WTC11 (cell line): ENCODE data around the gene QKI. TPM values are rescaled to one million over a fixed set of nuclear protein-coding genes. Genes with fewer than 3 reads are reported as not detected.

Experiments
- ATAC-seq: fragments of 200-7000 bp; cut with Tn5 transposase; 2 replicates; pipeline ENCODE4 v1.10.0; 2021; ENCODE audit warnings: mild to moderate bottlenecking, moderate library complexity
- CTCF ChIA-PET: fragments of 300-600 bp; sonication (Branson Sonifier 250); formaldehyde crosslinking; loops from one replicate; lab custom pipeline; 2021; ENCODE audit warnings: antibody characterized with exemption; lab: Charles Lee
- POLR2A ChIA-PET: fragments of 350-600 bp; sonication (Branson Sonifier 250); formaldehyde crosslinking; loops from one replicate; lab custom pipeline; 2021; ENCODE audit warnings: antibody characterized with exemption; lab: Charles Lee
- DNase-seq: peaks from one replicate; pipeline ENCODE4 v3.0.0; 2021; ENCODE audit warnings: low spot score
- H3K27ac Mint-ChIP-seq: 2 replicates; pipeline ENCODE4 v1.8.0; 2021; ENCODE audit warnings: mixed read lengths
- H3K27me3 Mint-ChIP-seq: 2 replicates; pipeline ENCODE4 v1.8.0; 2021; ENCODE audit warnings: low read depth, mild to moderate bottlenecking, moderate library complexity, mixed read lengths
- H3K36me3 Mint-ChIP-seq: 2 replicates; pipeline ENCODE4 v1.8.0; 2021; ENCODE audit warnings: mixed read lengths
- H3K4me1 Mint-ChIP-seq: 2 replicates; pipeline ENCODE4 v1.8.0; 2022; ENCODE audit warnings: mixed read lengths
- H3K4me3 Mint-ChIP-seq: 2 replicates; pipeline ENCODE4 v1.8.0; 2021; ENCODE audit warnings: mild to moderate bottlenecking, moderate library complexity, mixed read lengths
- H3K9me3 Mint-ChIP-seq: 2 replicates; pipeline ENCODE4 v1.8.0; 2021; ENCODE audit warnings: mixed read lengths
- CREM ChIP-seq: sonication (generic); formaldehyde crosslinking; IDR thresholded peaks from 2 replicates; pipeline ENCODE4 v1.8.1; 2022; ENCODE audit warnings: mild to moderate bottlenecking, missing genetic modification reagents, moderate library complexity
- IRF2 ChIP-seq: sonication (generic); formaldehyde crosslinking; IDR thresholded peaks from 2 replicates; pipeline ENCODE4 v1.8.0; 2022; ENCODE audit warnings: low read depth, missing genetic modification reagents, borderline replicate concordance
- KAT7 ChIP-seq: sonication (generic); formaldehyde crosslinking; IDR thresholded peaks from 2 replicates; pipeline ENCODE4 v1.8.1; 2023; ENCODE audit warnings: missing genetic modification reagents, mild to moderate bottlenecking, borderline replicate concordance
- NFE2L1 ChIP-seq: sonication (generic); formaldehyde crosslinking; IDR thresholded peaks from 2 replicates; pipeline ENCODE4 v1.8.1; 2023; ENCODE audit warnings: missing genetic modification reagents
- NFYB ChIP-seq: sonication (generic); formaldehyde crosslinking; conservative IDR thresholded peaks from 2 replicates; pipeline ENCODE4 v1.8.0; 2022; ENCODE audit warnings: low read depth, missing genetic modification reagents
- NR1H2 ChIP-seq: sonication (generic); formaldehyde crosslinking; IDR thresholded peaks from 2 replicates; pipeline ENCODE4 v1.9.0; 2021; ENCODE audit warnings: mild to moderate bottlenecking, moderate library complexity, missing genetic modification reagents
- NR3C1 ChIP-seq: sonication (generic); formaldehyde crosslinking; conservative IDR thresholded peaks from 2 replicates; pipeline ENCODE4 v1.8.1; 2023; ENCODE audit warnings: low read depth, mild to moderate bottlenecking, missing genetic modification reagents
- OVOL2 ChIP-seq: fragments of 250-450 bp; sonication (Bioruptor Pico); IDR thresholded peaks from 2 replicates; pipeline ENCODE4 v1.9.0; 2021; ENCODE audit warnings: mild to moderate bottlenecking, borderline replicate concordance
- PRRX2 ChIP-seq: fragments of 250-450 bp; sonication (Bioruptor Pico); IDR thresholded peaks from 2 replicates; pipeline ENCODE4 v1.8.0; 2021; ENCODE audit warnings: mild to moderate bottlenecking
- SOX15 ChIP-seq: fragments of 250-450 bp; sonication (Bioruptor Pico); IDR thresholded peaks from 2 replicates; pipeline ENCODE4 v1.9.0; 2021; ENCODE audit warnings: mild to moderate bottlenecking
- TEAD1 ChIP-seq: sonication (generic); formaldehyde crosslinking; IDR thresholded peaks from 2 replicates; pipeline ENCODE4 v1.8.0; 2022; ENCODE audit warnings: mild to moderate bottlenecking, missing genetic modification reagents
- ZNF232 ChIP-seq: sonication (generic); formaldehyde crosslinking; IDR thresholded peaks from 2 replicates; pipeline ENCODE4 v1.8.0; 2022; ENCODE audit warnings: mild to moderate bottlenecking, missing genetic modification reagents
- ZNF423 ChIP-seq: fragments of 250-450 bp; sonication (Bioruptor Pico); IDR thresholded peaks from 2 replicates; pipeline ENCODE4 v2.1.2; 2022; ENCODE audit warnings: mild to moderate bottlenecking, moderate library complexity
- total RNA-seq: library from RNA; stranded (reverse); gene quantifications from 3 replicates; pipeline ENCODE4 v1.2.3, GENCODE V29; 2021
- TF ChIP-seq, protein P1 (sequence below): sonication (generic); formaldehyde crosslinking; IDR thresholded peaks from 2 replicates; pipeline ENCODE4 v1.8.0; 2022; ENCODE audit warnings: mild to moderate bottlenecking, missing genetic modification reagents
- TF ChIP-seq, protein P2 (sequence below): fragments of 250-450 bp; sonication (Bioruptor Pico); IDR thresholded peaks from 2 replicates; pipeline ENCODE4 v1.8.0; 2021; ENCODE audit warnings: mild to moderate bottlenecking
- TF ChIP-seq, protein P3 (sequence below): sonication (generic); formaldehyde crosslinking; IDR thresholded peaks from 2 replicates; pipeline ENCODE4 v1.8.1; 2023; ENCODE audit warnings: mild to moderate bottlenecking, missing genetic modification reagents, moderate library complexity
- TF ChIP-seq, protein P4 (sequence below): fragments of 250-450 bp; sonication (Bioruptor Pico); IDR thresholded peaks from 2 replicates; pipeline ENCODE4 v1.9.0; 2021; ENCODE audit warnings: mild to moderate bottlenecking
- TF ChIP-seq, protein P5 (sequence below): sonication (generic); formaldehyde crosslinking; conservative IDR thresholded peaks from 2 replicates; pipeline ENCODE4 v1.8.1; 2022; ENCODE audit warnings: mild to moderate bottlenecking, missing genetic modification reagents
- TF ChIP-seq, protein P6 (sequence below): sonication (generic); formaldehyde crosslinking; IDR thresholded peaks from 2 replicates; pipeline ENCODE4 v1.8.0; 2023; ENCODE audit warnings: mild to moderate bottlenecking, missing genetic modification reagents

Gene QKI
- total RNA-seq, 1 experiment from 2014 or later: 145 TPM

DNA sequence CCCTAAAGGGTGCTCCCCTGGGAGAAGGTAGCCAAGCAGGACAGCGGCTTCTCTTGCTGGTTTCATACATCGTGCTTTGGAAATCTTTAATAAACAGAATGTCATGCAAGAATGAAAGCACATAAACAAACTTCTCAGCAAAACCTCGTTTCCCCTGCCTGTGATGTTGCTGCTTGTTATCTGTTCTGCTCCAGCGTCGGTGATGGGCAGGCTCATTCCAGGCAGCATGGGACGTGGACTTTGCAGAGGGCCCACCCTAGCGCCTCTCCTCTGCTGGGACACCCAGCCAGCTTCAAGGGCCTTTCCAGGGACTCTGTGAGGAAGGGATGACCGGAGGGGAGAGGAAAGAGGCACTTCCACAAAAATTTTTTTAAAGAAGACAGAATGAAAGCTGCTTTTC lies 197.7 kb downstream of the QKI start (continued):
- TF ChIP-seq TEAD1 (CRISPR knock-in tag): no peak
- no peak for TF ChIP-seq IRF2 (CRISPR knock-in tag)
- TF ChIP-seq KAT7: no peak
- TF ChIP-seq, protein P1, sequence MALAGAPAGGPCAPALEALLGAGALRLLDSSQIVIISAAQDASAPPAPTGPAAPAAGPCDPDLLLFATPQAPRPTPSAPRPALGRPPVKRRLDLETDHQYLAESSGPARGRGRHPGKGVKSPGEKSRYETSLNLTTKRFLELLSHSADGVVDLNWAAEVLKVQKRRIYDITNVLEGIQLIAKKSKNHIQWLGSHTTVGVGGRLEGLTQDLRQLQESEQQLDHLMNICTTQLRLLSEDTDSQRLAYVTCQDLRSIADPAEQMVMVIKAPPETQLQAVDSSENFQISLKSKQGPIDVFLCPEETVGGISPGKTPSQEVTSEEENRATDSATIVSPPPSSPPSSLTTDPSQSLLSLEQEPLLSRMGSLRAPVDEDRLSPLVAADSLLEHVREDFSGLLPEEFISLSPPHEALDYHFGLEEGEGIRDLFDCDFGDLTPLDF: no peak
- TF ChIP-seq NFE2L1 (CRISPR knock-in tag): no peak

DNA sequence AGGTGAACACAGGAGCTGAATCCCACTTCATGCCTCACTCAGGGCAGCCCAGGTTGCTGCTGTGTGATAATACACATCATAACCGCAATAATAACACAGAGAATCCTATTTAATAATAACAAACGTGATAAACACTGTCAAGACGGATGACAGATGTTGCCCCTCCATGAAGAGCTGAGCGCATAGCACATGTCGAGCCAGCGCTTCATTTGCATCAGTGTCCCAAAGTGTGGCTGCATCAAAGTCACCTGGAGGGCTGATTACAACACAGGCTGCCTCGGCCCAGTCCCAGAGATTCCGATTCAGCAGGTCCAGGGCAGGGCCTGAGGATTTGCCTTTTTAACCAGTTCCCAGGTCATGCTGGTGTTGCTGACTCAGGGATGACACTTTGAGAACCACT lies 198.5 kb downstream of the QKI start:
- H3K36me3 Mint-ChIP-seq: no peaks in the 10 kb centered on the region
- no peak overlapping the region for H3K4me3 Mint-ChIP-seq
- DNase-seq (no peak), ATAC-seq (no peak)
- POLR2A ChIA-PET: interaction anchor here (0.5 kb wide), 1 partner anchor 132 kb away, joined by 7 read pairs; no protein-coding TSS in a partner anchor
- no peak overlapping the region for H3K27ac Mint-ChIP-seq
- no peaks in the 10 kb centered on the region for H3K27me3 Mint-ChIP-seq
- H3K9me3 Mint-ChIP-seq: no peaks in the 10 kb centered on the region
- H3K4me1 Mint-ChIP-seq: peaks cover 14% of the 10 kb centered on the region
- CTCF ChIA-PET: no interaction called here
- TF ChIP-seq, protein P2, sequence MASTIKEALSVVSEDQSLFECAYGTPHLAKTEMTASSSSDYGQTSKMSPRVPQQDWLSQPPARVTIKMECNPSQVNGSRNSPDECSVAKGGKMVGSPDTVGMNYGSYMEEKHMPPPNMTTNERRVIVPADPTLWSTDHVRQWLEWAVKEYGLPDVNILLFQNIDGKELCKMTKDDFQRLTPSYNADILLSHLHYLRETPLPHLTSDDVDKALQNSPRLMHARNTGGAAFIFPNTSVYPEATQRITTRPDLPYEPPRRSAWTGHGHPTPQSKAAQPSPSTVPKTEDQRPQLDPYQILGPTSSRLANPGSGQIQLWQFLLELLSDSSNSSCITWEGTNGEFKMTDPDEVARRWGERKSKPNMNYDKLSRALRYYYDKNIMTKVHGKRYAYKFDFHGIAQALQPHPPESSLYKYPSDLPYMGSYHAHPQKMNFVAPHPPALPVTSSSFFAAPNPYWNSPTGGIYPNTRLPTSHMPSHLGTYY (CRISPR knock-in tag): no peak
- TF ChIP-seq ZNF232 (CRISPR knock-in tag) (no peak), PRRX2 (no peak)

DNA sequence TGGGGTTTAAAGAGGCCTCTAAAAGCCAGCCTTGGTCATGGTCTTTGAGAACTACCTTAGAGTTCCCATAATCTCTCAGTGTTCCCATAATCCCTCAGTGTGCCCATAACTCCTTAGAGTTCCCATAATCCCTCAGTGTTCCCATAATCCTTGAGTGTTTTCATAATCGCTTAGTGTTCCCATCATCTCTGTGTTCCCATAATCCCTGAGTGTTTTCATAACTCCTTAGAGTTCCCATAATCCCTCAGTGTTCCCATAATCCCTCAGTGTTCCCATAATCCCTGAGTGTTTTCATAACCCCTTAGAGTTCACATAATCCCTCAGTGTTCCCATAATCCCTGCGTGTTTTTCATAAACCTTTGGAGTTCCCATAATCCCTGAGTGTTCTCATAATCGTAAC lies 199.2 kb downstream of the QKI start:
- H3K27me3 Mint-ChIP-seq: no peaks in the 10 kb centered on the region
- no peaks in the 10 kb centered on the region for H3K36me3 Mint-ChIP-seq
- TF ChIP-seq NR3C1 (CRISPR knock-in tag) (no peak), NFE2L1 (CRISPR knock-in tag) (no peak), OVOL2 (no peak), CREM (CRISPR knock-in tag) (no peak), NR1H2 (CRISPR knock-in tag) (no peak), NFYB (CRISPR knock-in tag) (no peak), ZNF423 (CRISPR knock-in tag) (no peak), TEAD1 (CRISPR knock-in tag) (no peak), SOX15 (no peak)
- TF ChIP-seq, protein P3, sequence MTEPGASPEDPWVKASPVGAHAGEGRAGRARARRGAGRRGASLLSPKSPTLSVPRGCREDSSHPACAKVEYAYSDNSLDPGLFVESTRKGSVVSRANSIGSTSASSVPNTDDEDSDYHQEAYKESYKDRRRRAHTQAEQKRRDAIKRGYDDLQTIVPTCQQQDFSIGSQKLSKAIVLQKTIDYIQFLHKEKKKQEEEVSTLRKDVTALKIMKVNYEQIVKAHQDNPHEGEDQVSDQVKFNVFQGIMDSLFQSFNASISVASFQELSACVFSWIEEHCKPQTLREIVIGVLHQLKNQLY (CRISPR knock-in tag): no peak
- TF ChIP-seq, protein P4, sequence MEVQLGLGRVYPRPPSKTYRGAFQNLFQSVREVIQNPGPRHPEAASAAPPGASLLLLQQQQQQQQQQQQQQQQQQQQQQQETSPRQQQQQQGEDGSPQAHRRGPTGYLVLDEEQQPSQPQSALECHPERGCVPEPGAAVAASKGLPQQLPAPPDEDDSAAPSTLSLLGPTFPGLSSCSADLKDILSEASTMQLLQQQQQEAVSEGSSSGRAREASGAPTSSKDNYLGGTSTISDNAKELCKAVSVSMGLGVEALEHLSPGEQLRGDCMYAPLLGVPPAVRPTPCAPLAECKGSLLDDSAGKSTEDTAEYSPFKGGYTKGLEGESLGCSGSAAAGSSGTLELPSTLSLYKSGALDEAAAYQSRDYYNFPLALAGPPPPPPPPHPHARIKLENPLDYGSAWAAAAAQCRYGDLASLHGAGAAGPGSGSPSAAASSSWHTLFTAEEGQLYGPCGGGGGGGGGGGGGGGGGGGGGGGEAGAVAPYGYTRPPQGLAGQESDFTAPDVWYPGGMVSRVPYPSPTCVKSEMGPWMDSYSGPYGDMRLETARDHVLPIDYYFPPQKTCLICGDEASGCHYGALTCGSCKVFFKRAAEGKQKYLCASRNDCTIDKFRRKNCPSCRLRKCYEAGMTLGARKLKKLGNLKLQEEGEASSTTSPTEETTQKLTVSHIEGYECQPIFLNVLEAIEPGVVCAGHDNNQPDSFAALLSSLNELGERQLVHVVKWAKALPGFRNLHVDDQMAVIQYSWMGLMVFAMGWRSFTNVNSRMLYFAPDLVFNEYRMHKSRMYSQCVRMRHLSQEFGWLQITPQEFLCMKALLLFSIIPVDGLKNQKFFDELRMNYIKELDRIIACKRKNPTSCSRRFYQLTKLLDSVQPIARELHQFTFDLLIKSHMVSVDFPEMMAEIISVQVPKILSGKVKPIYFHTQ (CRISPR knock-in tag): no peak
- TF ChIP-seq, protein P5, sequence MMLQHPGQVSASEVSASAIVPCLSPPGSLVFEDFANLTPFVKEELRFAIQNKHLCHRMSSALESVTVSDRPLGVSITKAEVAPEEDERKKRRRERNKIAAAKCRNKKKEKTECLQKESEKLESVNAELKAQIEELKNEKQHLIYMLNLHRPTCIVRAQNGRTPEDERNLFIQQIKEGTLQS (CRISPR knock-in tag): no peak
- TF ChIP-seq, protein P6, sequence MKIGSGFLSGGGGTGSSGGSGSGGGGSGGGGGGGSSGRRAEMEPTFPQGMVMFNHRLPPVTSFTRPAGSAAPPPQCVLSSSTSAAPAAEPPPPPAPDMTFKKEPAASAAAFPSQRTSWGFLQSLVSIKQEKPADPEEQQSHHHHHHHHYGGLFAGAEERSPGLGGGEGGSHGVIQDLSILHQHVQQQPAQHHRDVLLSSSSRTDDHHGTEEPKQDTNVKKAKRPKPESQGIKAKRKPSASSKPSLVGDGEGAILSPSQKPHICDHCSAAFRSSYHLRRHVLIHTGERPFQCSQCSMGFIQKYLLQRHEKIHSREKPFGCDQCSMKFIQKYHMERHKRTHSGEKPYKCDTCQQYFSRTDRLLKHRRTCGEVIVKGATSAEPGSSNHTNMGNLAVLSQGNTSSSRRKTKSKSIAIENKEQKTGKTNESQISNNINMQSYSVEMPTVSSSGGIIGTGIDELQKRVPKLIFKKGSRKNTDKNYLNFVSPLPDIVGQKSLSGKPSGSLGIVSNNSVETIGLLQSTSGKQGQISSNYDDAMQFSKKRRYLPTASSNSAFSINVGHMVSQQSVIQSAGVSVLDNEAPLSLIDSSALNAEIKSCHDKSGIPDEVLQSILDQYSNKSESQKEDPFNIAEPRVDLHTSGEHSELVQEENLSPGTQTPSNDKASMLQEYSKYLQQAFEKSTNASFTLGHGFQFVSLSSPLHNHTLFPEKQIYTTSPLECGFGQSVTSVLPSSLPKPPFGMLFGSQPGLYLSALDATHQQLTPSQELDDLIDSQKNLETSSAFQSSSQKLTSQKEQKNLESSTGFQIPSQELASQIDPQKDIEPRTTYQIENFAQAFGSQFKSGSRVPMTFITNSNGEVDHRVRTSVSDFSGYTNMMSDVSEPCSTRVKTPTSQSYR: no peak
- TF ChIP-seq, all 79 proteins: peak for 0
- Mint-ChIP-seq H3K9me3 (no peaks in the 10 kb centered on the region), H3K4me1 (peaks cover 9% of the 10 kb centered on the region), H3K27ac (no peak overlapping the region), H3K4me3 (no peak overlapping the region)
- CTCF ChIA-PET: no interaction called here
- POLR2A ChIA-PET: no interaction called here
- DNase-seq (no peak), ATAC-seq (no peak)
